ENCODE measurements around the gene CNTN4. TPM values are rescaled to one million over a fixed set of nuclear protein-coding genes. Genes with fewer than 3 reads are reported as not detected.

CNTN4 gene
- total RNA-seq, 1 experiment from 2014 or later, result not detected

GRCh38 chr3:2567451-2567850, 468.8 kb downstream of the CNTN4 start:
- H3K4me3 Mint-ChIP-seq, result no peak overlapping the region
- POLR2A ChIA-PET, result no interaction called here
- DNase-seq (ENCODE audit: low spot score), result no peak

More at GRCh38 chr3:2567451-2567850, 468.8 kb downstream of the CNTN4 start:
- no peak overlapping the region for H3K27ac Mint-ChIP-seq
- H3K36me3 Mint-ChIP-seq, result peaks cover 62% of the 10 kb centered on the region
- H3K27me3 Mint-ChIP-seq (ENCODE audit: low read depth), result peaks cover 12% of the 10 kb centered on the region
- H3K9me3 Mint-ChIP-seq, result peaks cover 78% of the 10 kb centered on the region
- CTCF ChIA-PET, result no interaction called here
- no peaks in the 10 kb centered on the region for H3K4me1 Mint-ChIP-seq
- ATAC-seq, result no peak
- TF ChIP-seq KAT7 (CRISPR knock-in tag; IDR thresholded peaks at IDR 0.05; ENCODE audit: borderline replicate concordance) (no peak), IRF1 (CRISPR knock-in tag; IDR thresholded peaks at IDR 0.05) (no peak), ZNF532 (CRISPR knock-in tag; IDR thresholded peaks at IDR 0.05; ENCODE audit: borderline replicate concordance) (no peak), STAT6 (CRISPR knock-in tag; conservative IDR thresholded peaks at IDR 0.05; ENCODE audit: low read depth) (no peak), IRF2 (CRISPR knock-in tag; IDR thresholded peaks at IDR 0.05; ENCODE audit: borderline replicate concordance, low read depth) (no peak), NR2C2 (CRISPR knock-in tag; IDR thresholded peaks at IDR 0.05) (no peak), MAX (CRISPR knock-in tag; IDR thresholded peaks at IDR 0.05) (no peak), CDX4 (CRISPR knock-in tag; IDR thresholded peaks at IDR 0.05; ENCODE audit: borderline replicate concordance) (no peak), NFATC4 (CRISPR knock-in tag; IDR thresholded peaks at IDR 0.05) (no peak), ZNF138 (CRISPR knock-in tag; conservative IDR thresholded peaks at IDR 0.05) (no peak), TEAD1 (CRISPR knock-in tag; IDR thresholded peaks at IDR 0.05) (no peak), MYBL2 (CRISPR knock-in tag; IDR thresholded peaks at IDR 0.05) (no peak), USF2 (CRISPR knock-in tag; IDR thresholded peaks at IDR 0.05) (no peak)
